Choroid plexus epithelial cell (primary cell): ENCODE data around the gene NCS1.

ENCODE experiments used
- DNase-seq: peaks from one replicate; pipeline ENCODE4 v3.0.0-alpha.2; 2010; ENCODE audit warnings: low read depth
- H3K4me3 ChIP-seq: 2 replicates; pipeline ENCODE4 v1.5.1; 2011; ENCODE audit warnings: low read depth, mild to moderate bottlenecking, control low read depth, low read length, moderate library complexity
- TF ChIP-seq, protein P1 (sequence below): conservative IDR thresholded peaks from 2 replicates; pipeline ENCODE4 v1.5.1; 2011; ENCODE audit warnings: low read depth, mild to moderate bottlenecking, control low read depth, inconsistent platforms, low read length, moderate library complexity

Gene NCS1

DNA sequence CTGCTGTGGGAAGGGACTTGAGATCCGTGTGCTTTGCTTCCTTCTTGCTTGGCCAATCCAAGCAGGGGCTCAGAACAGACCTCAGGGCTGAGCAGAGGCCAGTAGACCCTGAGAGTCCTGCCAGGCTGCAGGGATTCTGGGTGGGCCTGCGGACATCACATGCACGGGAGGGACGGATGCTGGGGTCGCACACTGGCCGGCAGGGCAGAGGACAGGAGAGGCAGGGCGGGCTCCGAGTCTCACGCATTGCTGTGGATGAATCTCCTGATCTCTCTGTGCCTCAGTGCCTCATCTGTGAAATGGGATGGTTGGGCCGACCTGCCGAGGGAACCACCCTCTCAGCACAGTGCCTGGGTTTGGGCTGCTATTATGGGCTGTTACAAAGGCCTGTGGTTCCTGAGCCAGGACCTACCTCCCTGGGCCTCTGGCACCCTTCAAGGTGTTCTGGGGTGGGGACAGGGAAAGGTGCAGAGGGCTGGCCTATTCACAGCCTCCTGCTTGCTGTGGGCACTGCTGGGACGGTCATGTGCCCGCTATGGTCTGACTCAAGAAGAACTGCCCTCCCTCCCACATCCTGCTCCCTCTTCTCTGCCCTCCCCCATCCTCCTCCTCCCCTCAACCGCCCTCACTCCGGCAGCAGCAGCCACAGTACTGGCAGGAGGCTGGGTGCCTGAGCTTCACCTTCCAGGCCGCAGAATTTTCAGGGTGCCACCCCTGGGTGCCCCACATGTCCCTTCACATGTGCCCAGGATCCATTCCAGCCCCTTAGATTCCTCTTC is 43.3 kb downstream of the NCS1 start:
- DNase-seq = peak; percentile 42
- TF ChIP-seq, protein P1, sequence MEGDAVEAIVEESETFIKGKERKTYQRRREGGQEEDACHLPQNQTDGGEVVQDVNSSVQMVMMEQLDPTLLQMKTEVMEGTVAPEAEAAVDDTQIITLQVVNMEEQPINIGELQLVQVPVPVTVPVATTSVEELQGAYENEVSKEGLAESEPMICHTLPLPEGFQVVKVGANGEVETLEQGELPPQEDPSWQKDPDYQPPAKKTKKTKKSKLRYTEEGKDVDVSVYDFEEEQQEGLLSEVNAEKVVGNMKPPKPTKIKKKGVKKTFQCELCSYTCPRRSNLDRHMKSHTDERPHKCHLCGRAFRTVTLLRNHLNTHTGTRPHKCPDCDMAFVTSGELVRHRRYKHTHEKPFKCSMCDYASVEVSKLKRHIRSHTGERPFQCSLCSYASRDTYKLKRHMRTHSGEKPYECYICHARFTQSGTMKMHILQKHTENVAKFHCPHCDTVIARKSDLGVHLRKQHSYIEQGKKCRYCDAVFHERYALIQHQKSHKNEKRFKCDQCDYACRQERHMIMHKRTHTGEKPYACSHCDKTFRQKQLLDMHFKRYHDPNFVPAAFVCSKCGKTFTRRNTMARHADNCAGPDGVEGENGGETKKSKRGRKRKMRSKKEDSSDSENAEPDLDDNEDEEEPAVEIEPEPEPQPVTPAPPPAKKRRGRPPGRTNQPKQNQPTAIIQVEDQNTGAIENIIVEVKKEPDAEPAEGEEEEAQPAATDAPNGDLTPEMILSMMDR = no peak

DNA sequence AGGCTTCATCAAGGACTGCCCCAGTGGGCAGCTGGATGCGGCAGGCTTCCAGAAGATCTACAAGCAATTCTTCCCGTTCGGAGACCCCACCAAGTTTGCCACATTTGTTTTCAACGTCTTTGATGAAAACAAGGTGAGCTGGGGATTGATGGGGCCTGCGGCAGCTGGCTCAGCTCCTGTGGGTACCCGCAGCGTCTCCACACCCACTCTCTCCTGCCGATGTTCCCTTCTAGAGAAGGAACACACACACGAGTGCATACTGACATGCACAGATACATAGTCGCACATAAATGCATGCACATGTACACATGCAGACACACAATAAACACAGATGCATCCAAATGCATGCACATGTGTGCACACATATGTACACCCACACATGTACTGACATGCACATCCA is 45.6 kb downstream of the NCS1 start:
- no peak overlapping the region for H3K4me3 ChIP-seq
- TF ChIP-seq, protein P1 = no peak
- DNase-seq = no peak

More for the DNA sequence above, 43.3 kb downstream of the NCS1 start:
- H3K4me3 ChIP-seq = no peak overlapping the region

DNA sequence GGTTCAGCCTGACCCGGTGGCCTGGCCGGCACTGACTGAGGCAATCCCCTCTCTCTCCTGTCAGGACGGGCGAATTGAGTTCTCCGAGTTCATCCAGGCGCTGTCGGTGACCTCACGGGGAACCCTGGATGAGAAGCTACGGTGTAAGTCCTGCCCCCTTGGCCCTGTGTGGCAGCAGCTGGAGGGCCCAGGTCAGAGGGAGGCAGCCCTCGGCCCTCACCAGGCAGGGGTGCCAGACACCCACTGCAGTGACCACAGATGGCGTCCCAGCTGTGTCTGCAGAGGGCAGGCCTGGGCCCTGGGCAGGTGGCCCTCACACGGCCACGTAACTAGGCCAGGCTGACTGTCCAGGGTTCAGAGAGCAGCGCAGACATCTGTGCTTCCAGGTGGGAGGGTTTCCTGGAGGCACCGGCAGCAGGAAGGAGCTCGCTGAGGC is 47.5 kb downstream of the NCS1 start:
- TF ChIP-seq, protein P1 = no peak
- no peak overlapping the region for H3K4me3 ChIP-seq
- DNase-seq = no peak

DNA sequence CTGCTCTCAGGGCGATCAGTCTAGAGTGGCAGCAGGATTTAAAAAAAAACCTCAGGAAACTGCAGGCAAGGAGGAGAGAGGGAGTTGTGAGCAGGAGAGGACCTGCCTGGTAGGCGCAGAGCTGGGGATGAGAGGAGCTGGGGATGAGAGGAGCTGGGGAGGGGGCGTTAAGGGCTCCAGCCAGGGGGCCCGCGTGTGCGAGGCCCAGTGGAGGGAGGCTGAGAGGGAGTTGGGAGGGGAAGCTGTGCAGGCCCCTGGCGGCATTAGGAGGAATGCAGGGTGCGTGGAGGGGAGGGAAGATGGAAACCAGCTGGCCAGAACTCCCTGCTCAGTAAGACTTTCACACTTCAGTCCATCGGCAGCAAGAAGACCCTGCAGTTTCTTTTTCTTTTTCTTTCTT is 48.1 kb downstream of the NCS1 start:
- peak; percentile 61 for DNase-seq
- TF ChIP-seq, protein P1 = peak; percentile 55
- H3K4me3 ChIP-seq = no peak overlapping the region

DNA sequence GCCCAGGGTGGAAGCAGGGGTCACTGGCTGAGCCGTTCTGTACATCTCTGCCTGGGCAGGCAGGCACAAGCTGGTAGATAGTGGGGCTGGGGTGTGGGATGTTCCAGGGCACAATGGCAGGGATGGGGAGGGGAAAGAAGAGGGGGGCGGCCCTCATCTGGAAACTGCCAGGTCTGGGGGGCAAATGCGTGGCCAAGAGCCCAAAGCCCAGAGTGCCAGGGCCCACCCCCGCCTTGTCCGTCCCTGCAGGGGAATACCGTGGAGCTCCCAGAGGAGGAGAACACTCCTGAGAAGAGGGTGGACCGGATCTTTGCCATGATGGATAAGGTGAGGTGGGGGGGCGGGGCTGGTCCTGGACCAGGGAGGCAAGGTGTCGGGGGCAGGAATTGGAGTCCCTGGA is 50.6 kb downstream of the NCS1 start:
- H3K4me3 ChIP-seq = no peak overlapping the region
- no peak for DNase-seq
- TF ChIP-seq, protein P1 = no peak

DNA sequence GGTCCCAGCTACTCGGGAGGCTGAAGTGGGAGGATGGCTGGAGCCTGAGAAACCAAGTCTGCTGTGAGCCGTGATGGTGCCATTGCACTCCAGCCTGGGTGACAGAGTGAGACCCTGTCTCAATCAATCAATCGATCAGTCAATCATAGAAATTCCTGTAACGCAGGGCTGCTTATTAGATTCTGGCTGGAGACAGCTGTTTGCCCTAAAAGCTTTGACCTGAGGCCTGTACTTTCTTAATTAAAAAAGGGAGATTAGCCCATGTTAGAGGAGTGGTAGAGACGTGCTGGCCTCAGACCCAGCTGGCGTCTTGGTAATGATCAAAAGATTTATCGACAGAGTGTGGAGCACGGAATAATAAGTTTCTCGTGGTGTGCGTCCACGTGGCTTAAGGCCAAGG is 52.9 kb downstream of the NCS1 start:
- DNase-seq = no peak
- TF ChIP-seq, protein P1 = no peak
- no peak overlapping the region for H3K4me3 ChIP-seq

DNA sequence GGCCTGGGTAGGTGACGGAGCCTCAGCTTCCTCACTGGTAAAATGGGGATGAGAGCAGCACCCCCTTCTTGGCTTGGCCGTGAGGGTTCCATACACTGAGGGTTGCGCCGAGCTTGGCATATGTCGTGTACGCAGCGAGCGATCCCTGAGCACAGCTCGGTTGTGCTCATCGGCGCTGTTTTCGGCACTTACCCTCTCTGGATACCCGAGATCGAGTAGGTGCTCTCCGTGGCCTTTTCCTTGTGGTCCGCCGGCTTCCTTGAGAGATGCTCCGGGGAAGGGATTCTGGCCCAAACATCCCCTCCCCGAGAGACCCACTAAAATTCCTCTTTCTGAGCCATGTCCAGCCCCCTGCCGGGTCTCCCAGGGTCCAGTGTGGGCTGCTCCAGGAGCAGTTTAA is 53.4 kb downstream of the NCS1 start:
- TF ChIP-seq, protein P1 = no peak
- DNase-seq = no peak
- no peak overlapping the region for H3K4me3 ChIP-seq
